ENCODE results near the gene PIF1.
"Not testable (repeated sequence)": the region's sequence is repeated elsewhere in the genome, so short reads cannot be mapped to it uniquely, and the experiment has no call there.

The PIF1 gene

DNA sequence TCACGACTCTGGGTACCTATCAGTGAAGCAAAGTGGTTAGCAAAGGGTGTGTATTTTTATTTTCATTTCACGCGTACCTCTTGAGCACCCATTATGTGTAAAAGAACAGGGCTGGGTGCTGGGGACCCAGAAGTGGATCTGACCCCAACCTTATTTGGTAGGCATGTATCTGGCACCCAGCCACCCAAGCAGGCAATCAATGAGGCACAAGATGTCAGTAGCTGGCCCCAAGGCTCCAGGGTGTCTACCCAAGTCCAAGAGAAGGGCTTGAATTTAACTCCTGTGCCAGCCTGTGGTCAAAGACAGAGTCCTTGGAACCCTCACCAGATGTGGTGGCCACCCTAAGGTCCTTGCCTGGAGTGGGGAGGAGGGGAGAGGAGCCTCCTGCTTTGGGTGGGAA lies 22.0 kb upstream of the PIF1 start:
- DNase-seq (ENCODE audit: low read depth in 2 of 2): no peak

DNA sequence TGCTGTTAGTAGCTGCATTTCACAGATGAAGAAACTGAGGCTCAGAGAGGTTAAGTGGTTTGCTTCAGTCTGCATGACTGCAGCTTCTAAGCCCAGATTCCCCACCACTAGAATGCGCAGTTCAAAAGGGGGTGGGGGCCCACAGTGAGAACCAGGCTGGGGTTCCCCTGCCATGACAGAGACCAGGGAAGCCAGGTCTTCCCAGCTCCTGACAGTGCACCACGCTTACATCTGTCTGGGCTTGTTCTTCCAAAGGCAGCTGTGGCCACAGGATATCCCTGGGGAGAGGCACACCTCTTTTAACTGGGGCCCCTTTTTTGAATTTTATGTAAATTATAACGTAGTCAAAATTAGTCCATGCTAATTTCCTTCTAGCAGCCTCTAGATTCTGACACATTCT lies 21.6 kb upstream of the PIF1 start:
- DNase-seq (ENCODE audit: low read depth in 2 of 2): no peak

DNA sequence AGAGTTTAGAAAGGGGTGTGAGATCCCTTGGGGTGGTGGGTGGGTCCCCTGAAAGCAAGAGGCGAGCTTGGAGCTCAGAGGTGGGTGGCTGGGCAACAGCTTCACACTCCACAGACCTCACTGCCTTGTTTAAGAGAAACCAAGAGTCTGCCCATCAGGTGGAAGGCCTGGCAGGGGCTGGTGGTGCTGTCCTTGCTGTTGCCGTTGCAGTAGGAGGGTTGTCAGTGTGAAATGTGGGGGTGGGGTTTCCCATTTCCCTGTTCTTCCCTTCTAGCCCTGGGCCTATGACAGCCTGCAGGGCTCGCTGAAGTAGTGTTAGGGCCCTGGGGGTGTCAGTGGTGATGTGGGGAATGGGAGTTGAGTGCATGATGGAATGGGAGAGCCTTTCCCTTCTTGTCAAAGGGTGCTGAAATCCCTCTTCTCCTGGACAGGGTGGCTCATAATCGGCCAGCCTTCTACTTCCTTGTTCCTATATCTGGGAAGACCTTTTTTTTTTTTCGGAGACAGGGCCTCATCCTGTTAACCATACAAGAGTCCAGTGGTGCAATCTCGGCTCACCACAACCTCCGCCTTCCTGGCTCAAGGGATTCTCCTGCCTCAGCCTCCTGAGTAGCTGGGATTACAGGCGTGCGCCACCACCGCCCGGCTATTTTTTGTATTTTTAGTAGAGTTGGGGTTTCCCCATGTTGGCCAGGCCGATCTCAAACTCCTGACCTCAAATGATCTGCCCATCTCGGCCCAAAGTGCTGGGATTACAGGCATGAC lies 20.6 kb upstream of the PIF1 start:
- no peak for DNase-seq (ENCODE audit: low read depth in 2 of 2)

DNA sequence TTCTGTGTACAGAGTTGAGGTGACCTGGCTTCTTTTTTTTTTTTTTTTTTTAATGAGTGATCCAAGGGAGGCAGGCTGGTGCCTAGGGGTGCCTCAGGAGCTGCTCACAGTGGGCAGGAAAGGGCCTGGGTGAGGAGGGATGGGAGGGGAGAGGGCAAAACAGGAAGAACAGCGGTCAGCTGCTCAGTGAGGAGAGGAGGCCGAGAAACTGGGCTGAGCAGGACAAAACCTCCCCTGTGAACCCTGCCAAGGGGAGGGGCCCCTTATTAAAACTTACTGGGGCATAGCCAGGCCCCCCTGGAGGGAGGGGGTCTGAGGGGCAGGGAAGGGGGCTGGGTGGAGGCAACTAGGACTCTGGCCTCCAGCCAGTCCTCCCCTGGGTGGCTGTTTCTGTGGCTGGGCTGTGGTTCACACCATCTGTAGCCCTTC lies 19.8 kb upstream of the PIF1 start:
- DNase-seq (ENCODE audit: low read depth in 2 of 2): no peak

DNA sequence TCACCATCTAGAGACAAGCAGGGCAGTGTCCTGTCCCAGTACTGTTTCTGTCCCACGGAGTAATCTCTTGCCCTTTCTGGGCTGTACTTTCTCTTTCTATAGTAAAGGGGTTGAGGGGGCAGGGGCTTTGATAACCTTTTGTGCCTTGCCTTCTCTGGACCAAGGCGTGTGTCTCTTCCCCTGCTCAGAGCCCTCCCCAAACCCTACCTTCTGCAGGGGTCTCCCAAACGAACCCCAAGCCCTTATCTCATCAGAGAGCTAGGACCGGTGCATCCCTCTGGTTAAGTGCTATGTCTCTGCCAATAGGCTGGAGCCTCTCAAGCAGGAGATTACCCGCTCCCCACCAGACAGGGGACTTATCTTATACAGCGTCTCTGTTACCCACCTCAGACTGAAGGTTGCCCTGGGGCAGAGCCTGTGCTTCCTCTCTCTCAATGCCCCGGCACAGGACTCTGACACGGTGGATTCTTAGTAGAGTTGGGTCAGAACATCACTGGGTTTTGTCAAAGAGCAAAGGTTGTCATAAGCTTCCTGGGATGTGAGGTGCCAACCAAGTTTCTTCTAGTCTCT lies 19.2 kb upstream of the PIF1 start:
- DNase-seq (ENCODE audit: low read depth in 2 of 2): no peak

DNA sequence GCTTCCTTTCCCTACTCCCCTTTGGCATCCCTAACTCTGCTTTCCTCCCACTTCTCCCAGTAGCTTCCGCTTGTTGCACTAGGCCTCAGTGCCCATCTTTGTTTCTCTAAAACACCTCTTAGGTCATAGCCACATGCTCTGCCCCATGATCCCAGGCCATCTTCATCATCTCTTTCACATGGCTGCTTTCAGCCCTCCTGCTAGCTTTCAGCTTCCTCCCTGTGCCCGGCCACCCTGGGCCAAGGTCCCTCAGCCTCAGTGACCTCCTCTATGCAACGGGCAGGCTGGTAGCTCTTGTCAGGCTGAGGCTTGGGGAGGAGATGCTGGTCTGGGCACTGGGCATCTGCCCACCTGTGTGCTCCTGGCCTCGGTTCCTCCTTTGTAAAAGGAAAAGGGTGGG lies 18.5 kb upstream of the PIF1 start:
- no peak for DNase-seq (ENCODE audit: low read depth in 2 of 2)

DNA sequence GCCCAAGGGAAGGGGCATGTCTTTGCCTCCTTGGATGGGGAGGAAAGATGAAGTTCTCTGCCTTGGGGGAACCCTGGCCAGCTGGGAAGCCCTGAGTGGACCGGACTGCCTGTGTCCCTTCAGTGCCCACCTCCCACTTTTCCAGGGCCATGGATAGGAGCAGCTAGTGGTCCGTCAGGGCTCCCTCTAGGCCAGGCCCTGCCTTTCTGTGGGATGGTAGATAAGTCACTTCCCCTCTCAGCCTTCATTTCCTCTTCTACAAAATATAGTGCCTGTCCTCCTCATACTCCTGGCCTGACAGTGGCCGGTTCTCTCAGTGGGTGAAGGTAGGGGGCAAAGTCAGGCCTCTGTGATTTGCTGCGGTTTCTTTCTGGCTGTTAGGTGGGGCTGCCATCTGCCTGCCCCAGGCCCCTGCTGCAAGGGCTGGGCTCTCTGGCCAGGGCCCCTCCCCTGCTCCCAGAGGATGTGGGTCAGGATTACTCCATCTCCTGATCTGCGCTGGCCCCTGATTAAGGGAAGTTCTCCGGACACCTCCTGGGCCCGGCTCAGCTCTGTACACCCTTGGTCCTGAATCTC lies 17.6 kb upstream of the PIF1 start:
- no peak for DNase-seq (ENCODE audit: low read depth in 2 of 2)

DNA sequence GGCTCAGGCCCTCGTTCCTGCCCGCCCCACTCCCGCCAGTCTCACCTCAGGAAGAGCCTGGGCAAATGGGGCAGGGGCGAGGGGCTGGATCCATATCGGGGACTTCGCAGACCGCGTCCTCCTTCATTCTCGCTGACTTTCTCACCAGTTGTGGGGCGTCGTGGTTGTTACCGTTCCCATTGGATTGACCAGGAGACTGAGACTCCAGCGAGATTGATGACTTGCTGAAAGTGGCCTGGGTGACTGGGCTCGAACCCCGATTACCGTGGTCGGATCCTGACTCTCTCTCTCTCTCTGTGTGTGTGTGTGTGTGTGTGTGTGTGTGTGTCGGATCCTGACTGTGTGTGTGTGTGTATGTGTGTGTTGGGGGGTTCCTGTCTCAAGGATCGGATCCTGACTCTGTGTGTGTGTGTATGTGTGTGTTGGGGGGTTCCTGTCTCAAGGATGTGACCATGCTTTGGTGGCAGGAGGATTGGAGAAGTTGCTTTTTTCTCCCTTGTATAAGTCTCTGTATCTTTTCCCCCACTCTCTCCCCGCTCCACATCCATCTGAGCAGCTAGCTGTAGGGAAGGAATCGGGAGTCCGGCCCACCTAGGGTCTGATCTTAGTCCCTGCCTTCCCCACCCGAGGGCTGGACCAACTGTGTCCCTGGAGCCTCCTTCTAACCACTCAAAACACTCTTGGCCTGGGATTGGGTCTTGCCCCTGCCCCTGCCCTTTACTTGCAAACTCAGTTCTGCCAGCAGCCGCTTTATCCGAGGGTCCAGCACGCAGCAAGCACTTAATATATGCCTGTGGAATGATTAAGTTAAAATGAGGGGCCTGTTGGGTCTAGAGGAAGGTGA lies 16.9 kb upstream of the PIF1 start:
- no peak for DNase-seq (ENCODE audit: low read depth in 2 of 2)

DNA sequence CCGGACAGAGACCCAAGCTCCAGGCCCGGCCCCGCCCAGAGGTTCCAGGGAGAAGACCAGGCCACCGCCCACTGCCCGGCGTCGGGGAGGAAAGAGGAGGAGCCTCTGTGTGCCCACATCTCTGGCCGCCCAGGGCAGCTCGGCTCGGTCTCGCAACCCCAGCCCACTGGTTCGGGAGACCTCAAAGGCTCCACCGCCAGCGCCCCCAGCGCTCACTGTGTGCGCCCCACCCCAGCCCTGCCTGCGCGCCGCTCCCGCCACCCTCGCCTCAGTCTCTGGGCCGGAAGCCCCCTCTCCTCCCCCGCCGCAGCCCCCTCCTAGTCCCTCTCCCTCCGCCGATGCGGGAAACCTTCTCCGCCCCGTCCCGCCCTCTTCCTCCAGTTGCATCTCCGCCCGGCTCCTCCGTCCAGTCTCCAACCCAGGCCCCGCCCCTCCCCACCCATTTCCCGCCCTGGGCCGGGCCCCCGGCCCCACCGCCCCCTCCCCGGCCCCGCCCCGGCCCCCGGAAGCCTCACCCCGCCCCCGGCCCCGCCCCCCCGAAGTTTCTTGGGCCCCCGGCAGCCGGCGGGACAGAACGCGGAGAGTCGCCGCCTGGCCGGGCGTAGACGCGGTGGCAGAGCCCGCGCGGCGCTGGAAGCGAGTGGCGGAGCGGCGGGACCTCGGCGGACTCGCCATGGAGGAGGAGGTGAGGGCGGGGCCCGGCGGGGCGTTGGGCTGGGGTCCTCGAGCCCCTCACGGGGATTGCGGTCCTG lies 16.1 kb upstream of the PIF1 start, which contains the start of gene PLEKHO2:
Gene PLEKHO2, plus strand, starts transcription at position 572 of the 752 bp plus-strand sequence. Its CDS starts 102 bp downstream, at position 674.
- DNase-seq (ENCODE audit: low read depth in 2 of 2): peak; percentile 77 to 88

DNA sequence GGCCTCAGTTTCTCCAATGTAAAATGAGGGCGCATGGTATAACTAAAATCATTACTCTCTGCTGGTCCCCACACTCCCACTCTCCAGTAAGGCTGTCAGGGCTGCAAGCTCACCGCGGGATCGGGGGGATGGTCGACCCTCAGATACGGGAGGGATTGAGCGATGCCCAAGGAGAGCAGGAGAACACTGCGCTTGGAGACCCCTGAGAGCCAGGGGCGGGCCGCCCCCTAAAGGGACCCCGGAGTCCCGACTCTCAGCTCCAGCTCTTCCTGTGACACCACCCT lies 15.6 kb upstream of the PIF1 start:
- DNase-seq (ENCODE audit: low read depth in 2 of 2): no peak

DNA sequence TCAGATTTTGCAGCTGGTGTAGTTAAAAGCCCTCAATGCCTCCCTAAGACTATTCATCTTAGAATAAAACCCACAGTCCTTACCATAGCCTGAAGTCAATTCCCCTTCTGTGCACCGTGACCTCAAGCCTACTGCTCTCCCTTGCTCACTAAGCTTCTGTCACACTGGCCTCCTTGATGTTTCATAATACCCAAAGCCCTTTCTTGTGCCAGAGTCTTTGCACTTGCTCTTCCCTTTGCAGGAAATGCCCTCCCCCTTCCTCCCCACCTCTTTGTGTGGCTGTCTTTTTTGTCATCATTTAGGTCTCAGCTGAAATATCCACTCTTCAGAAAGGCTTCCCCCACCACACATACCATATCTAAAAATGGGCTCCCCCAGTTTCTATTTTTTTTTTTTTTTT lies 12.1 kb upstream of the PIF1 start:
- DNase-seq (ENCODE audit: low read depth in 2 of 2): no peak

DNA sequence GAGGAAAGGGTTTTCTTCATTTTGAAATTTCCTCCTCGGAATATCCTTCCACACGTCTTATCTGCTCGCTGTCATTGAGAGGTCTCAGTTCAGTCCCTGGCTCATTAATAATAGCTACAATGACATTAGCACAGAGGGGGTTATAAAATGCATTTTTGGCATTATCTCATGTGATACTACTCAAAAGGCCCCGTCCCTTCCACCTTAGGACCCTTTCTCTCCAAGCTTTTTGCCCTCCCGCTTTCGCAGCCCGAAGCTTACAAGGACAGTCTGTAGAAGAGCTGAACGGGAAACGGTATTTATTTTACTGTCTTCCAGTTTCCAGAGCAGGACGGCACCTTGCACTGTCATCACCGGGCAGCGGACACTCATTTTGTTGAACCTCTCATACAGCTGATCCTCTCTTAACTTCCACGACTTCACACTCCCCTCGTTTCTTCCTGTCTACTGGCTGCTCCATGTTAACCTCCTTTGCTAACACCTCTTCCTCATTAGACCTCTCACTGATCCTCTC lies 10.6 kb upstream of the PIF1 start:
- DNase-seq (ENCODE audit: low read depth in 2 of 2): no peak

DNA sequence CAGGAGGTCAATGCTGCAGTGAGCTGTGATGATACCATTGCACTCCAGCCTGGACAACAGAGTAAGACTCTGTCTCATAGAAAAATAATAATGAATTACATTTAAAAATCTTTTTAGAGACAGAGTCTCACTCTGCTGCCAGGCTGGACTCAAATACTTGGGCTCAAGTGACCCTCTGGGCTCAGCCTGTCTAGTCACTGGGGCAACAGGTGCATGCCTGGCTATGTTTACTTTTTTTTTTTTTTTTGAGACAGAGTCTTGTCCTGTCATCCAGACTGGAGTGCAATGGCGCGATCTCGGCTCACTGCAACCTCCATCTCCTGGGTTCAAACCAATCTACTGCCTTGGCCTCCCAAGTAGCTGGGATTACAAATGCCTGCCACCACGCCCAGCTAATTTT lies 8.2 kb upstream of the PIF1 start:
- DNase-seq (ENCODE audit: low read depth in 2 of 2): no peak

DNA sequence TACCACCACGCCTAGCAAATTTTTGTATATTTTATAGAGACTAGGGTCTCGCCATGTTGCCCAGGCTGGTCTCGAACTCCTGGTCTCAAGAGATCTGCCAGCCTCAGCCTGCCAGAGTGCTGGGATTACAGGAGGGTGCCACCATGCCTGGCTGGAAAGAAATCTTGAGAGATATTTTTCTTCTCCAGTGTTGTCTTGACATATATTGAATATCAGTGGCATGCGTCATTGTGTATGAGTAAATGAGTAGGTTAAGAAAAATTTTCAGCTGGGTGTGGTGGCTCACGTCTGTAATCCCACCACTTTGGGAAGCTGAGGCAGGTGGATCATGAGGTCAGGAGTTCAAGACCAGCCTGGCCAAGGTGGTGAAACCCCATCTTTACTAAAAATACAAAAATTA lies 3.5 kb upstream of the PIF1 start:
- DNase-seq (ENCODE audit: low read depth in 2 of 2): no peak

DNA sequence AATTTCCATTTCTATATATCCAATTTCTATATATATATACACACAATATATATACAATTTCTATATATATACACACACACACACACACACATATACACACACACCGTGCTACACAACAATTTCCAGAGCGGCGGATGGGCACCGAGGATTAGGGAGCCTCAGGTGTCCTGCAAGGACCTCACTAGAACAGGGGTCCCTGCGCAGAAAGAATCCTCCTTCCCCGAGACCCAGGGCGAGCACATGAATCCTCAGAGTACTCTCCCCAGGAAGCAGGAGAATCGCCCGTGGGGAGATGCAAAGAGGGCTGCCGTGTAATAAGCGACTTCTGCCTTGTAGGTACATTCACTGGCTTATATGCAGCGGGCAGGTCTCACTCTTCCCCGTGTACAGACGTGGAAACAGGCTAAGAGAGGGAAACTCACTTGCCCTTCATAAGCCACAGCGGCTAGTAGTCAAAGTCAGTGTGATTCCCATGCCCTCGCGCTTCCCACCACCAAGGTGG lies 467 bp downstream of the PIF1 start:
- no peak for DNase-seq (ENCODE audit: low read depth in 2 of 2)

DNA sequence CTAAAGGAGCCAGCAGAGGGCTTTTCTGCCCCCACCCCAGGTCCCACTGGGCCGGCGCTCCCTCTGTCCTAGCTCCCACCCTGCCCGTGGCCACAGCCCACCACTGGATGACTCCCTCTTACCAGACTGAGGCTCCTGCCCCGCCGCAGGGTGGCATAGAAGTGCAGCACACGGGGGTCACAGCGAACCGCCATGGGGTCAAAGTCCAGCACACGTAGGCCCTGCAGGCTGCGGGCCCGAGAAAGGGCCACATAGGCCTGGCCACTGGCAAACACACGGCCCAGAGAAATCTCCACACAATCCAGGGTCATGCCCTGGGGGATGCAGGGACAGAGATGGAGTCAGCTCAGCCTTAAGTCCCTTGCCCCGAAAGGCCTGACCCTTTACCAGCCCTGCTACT lies 9.0 kb downstream of the PIF1 start:
- DNase-seq (ENCODE audit: low read depth in 2 of 2): no peak

DNA sequence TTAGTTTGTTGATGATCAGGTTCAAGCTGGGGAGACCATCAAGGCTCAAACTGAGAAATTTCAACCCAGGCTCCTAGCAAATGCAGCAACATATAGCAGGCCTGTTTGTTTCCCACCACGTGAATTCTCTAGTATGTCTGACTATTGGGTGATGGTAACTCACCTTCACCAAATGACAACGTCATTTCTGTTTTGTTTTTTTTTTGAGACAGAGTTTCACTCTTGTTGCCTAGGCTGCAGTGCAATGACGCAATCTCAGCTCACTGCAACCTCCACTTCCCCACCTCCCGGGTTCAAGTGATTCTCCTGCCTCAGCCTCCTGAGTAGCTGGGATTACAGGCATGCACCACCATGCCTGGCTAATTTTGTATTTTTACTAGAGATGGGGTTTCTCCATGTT lies 10.5 kb downstream of the PIF1 start:
- DNase-seq (ENCODE audit: low read depth in 2 of 2): not testable (repeated sequence)

DNA sequence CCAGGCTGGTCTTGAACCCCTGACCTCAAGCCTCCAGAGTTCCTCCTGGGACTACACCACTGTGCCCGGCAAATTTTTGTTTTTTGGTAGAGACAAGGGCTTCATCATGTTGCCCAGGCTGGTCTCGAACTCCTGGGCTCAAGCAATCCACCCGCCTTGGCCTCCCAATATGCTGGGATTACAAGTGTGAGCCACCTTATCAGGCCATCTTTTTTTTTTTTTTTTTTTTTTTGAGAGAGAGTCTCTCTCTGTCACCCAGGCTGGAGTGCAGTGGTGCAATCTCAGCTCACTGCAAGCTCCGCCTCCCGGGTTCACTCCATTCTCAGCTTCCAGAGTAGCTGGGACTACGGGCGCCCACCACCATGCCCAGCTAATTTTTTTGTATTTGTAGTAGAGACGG lies 11.2 kb downstream of the PIF1 start:
- DNase-seq (ENCODE audit: low read depth in 2 of 2): not testable (repeated sequence)

DNA sequence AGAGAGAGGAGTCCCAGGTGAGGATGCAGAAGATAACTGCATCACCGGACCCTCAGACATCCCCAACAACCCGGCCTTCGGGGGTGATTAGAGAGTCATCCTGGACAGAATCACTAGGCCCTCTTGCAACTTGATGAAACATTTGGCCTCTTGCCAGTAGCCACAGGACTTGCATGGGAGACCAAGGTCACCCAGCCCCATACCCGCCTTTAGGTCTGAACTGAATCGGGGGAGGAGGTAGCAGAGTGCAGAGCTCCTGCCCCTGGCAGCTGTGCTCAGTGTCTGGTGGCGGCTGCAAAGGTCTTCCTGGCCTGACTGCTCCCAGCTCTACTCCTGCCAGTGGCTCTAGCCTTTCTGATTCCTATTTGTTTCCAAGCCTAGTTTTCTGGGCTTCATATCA lies 12.4 kb downstream of the PIF1 start:
- no peak for DNase-seq (ENCODE audit: low read depth in 2 of 2)

DNA sequence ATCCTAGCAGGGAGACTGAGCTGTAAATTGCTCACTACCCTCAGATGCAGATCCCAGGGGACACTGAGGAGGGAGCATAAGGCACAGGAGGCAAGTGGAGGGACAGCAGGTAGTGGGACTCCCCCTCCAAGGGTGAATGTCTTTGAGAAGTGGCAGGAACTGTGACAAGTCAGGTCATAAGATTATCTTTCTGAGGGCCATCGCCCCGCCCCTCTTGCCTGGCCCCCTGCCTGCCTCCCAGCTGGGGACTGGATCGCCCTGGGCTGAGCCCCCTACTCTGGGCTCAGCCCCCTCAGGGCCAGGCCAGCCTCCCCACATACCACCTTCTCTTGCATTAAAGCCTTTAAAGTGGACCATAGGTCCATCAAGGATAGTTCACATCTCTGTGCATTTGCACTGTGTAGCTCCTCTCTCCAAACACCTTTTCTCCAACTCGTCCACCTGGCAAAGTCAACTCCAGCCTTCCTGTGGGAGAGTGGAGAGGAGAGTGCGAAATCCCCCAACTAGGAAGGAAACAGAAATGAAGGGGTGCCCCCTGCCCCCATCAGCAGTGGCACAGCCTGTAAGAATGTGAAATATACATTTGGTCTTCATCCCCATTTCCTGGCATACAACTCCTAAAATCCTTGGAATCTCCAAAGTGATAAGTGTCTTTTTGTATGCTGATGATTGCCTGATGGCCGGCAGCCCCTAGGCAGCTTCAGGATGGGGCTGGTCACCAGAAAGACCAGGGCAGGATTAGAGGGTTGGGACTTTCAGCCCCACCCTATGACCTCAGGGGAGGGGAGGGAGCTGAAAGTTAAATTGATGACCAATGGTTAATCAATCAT lies 14.7 kb downstream of the PIF1 start:
- no peak for DNase-seq (ENCODE audit: low read depth in 2 of 2)
